Coronary artery (tissue), 2 donors: ENCODE results near the gene NHLRC1.
"Not testable (repeated sequence)": the region's sequence is repeated elsewhere in the genome, so short reads cannot be mapped to it uniquely, and the experiment has no call there.

Experiments used
- DNase-seq: peaks from one replicate; pipeline ENCODE4 v3.0.0-alpha.2; 2017; ENCODE audit warnings: low spot score
- H3K27ac ChIP-seq, 2 donors: fragments of 200-600 bp; sonication (generic); one replicate each; pipeline ENCODE4 v1.5.1; 2016 to 2019
- H3K4me3 ChIP-seq: fragments of 200-600 bp; sonication (generic); 2 replicates; pipeline ENCODE4 v1.5.1; 2016; ENCODE audit warnings: mild to moderate bottlenecking, moderate library complexity
- TF ChIP-seq, protein P1 (sequence below): fragments of 200-600 bp; sonication (generic); IDR thresholded peaks from one replicate; pipeline ENCODE4 v1.5.1; 2019; ENCODE audit warnings: antibody characterized with exemption

Gene NHLRC1

DNA sequence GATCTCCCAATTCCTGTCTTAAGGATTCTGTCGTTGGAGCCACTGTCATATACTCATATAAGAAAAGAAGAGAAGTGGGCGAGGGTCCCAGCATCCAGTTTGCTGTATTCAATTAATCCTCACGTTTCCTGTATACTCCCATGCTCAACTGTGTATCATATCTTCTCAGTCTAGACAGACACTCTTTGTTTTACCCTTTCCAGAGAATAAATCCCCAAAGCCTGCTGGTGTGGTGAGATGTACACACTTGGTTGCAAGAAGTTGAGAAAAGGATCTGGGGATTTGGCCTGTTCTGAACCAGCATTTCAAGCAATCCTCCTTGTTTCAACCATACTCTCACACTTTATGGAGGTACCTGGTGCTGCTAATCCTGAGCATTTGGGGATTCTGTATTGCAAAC lies 29.3 kb upstream of the NHLRC1 start:
- H3K27ac ChIP-seq = no peak overlapping the region
- no peak for DNase-seq
- H3K4me3 ChIP-seq = no peak overlapping the region
- TF ChIP-seq, protein P1, sequence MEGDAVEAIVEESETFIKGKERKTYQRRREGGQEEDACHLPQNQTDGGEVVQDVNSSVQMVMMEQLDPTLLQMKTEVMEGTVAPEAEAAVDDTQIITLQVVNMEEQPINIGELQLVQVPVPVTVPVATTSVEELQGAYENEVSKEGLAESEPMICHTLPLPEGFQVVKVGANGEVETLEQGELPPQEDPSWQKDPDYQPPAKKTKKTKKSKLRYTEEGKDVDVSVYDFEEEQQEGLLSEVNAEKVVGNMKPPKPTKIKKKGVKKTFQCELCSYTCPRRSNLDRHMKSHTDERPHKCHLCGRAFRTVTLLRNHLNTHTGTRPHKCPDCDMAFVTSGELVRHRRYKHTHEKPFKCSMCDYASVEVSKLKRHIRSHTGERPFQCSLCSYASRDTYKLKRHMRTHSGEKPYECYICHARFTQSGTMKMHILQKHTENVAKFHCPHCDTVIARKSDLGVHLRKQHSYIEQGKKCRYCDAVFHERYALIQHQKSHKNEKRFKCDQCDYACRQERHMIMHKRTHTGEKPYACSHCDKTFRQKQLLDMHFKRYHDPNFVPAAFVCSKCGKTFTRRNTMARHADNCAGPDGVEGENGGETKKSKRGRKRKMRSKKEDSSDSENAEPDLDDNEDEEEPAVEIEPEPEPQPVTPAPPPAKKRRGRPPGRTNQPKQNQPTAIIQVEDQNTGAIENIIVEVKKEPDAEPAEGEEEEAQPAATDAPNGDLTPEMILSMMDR = no peak

DNA sequence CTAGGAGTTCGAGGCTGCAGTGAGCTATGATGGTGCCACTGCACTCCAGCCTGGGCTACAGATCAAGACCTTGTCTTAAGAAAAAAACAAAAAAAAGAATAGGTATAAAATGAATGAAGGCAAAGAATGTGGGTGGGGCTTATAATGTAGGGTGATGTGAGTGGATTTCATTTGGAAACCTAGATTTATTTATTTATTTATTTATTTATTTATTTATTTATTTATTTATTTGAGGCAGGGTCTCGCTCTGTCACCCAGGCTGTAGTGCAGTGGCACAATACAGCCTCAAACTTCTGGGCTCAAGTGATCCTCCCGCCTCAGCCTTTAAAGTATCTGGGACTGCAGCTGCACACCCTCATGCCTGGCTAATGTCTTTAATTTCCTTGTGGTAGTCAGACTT lies 28.9 kb upstream of the NHLRC1 start:
- H3K4me3 ChIP-seq, DNase-seq, H3K27ac ChIP-seq: not testable (repeated sequence)

DNA sequence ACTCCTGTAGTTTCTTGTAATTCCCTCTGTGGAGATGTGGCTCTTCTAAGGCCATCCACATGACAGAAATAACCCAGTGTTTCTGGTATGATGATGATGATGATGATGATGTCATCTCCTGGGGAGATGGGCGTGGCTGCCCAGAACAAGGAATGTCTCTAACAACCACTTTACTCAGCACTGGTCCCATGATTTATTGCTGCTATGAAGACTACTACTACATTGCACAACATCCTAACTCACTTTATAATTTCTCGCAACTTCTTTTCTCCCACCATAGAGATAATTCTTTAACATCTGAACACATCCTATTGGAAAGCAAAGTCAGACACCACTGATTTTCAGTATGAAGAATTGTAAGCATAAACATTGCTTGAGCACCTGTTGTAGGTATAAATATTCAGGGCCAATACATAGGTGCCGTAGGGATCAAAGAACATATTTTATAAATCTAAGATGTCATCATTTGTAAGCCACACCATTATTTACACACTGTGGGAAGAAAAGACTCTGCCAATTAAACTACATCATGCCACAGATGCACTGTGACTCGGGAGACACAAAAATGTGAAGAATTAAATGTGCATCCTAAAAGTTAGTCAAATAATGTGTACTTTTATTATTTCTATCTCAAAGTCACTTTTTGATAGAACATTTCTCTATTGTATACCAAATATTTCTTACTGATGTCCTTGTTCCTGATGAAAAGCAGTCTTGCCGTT lies 26.0 kb upstream of the NHLRC1 start:
- TF ChIP-seq, protein P1 = no peak
- H3K27ac ChIP-seq = no peak overlapping the region
- no peak overlapping the region for H3K4me3 ChIP-seq
- no peak for DNase-seq

DNA sequence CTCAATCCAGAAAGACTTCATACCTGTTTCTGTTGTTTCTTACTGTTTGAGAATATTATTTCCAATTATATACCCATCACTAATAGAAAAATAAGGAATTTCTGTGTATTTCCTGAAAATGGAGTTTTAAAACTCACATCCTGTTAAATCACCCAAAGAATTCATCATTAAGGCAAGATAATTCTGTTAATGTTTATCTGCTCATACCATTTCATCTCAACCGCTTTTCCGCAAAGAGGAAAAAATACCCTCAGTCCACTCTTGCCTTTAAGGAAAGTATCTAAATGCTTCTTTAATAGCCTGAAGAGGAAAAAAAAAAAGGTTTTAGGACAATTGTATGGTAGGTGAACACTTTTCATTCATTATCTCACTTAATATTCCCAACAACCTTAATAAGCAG lies 25.1 kb upstream of the NHLRC1 start:
- no peak overlapping the region for H3K27ac ChIP-seq
- H3K4me3 ChIP-seq = no peak overlapping the region
- TF ChIP-seq, protein P1 = no peak
- DNase-seq = no peak

- DNase-seq = no peak
- TF ChIP-seq, protein P1 = no peak
- Histone ChIP-seq H3K4me3 (no peak overlapping the region), H3K27ac (no peak overlapping the region)
Measured at GRCh38 chr6:18147160-18147559, 24.7 kb upstream of the NHLRC1 start.

DNA sequence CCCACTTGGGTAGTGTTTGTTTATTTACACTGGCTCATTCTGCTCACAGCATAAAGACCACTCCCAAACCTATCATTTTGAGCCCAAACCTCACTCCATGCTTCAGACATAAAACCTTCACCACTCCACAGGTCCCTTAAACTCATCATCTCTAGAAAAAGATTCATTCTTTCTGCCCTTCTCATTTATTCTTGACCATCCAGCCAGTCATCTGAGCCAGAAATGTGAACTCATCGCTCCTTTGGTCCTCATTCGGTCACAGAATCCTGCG lies 20.0 kb upstream of the NHLRC1 start:
- no peak overlapping the region for H3K4me3 ChIP-seq
- H3K27ac ChIP-seq = no peak overlapping the region
- TF ChIP-seq, protein P1 = no peak
- DNase-seq = no peak

- TF ChIP-seq, protein P1 = no peak
Measured at GRCh38 chr6:18141805-18142590, 19.5 kb upstream of the NHLRC1 start.

More at GRCh38 chr6:18141805-18142590, 19.5 kb upstream of the NHLRC1 start:
- no peak for DNase-seq
- H3K27ac ChIP-seq = no peak overlapping the region
- H3K4me3 ChIP-seq = no peak overlapping the region
